ENCODE data around the gene ZBTB20.

ZBTB20 gene

DNA sequence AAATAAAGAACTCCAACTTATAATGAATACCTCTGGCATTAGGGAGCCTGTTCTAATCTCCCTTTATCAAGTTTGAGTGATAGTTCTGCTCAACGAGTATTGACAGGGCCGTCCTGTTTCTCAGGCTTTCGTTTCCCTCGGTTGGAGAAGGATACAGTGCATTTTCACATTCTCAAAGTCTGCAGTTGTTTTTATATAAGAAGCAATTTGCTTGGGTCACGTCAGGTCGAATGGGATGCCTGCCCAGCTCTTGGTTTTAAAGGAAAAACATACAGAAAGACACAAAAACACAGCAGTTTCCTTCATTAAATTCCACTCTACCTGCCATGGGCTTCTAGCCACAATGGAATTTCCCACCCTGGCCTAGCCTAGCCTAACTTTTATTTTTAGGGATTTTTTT, 487.0 kb downstream of the ZBTB20 start:
- DNase-seq: no peak

DNA sequence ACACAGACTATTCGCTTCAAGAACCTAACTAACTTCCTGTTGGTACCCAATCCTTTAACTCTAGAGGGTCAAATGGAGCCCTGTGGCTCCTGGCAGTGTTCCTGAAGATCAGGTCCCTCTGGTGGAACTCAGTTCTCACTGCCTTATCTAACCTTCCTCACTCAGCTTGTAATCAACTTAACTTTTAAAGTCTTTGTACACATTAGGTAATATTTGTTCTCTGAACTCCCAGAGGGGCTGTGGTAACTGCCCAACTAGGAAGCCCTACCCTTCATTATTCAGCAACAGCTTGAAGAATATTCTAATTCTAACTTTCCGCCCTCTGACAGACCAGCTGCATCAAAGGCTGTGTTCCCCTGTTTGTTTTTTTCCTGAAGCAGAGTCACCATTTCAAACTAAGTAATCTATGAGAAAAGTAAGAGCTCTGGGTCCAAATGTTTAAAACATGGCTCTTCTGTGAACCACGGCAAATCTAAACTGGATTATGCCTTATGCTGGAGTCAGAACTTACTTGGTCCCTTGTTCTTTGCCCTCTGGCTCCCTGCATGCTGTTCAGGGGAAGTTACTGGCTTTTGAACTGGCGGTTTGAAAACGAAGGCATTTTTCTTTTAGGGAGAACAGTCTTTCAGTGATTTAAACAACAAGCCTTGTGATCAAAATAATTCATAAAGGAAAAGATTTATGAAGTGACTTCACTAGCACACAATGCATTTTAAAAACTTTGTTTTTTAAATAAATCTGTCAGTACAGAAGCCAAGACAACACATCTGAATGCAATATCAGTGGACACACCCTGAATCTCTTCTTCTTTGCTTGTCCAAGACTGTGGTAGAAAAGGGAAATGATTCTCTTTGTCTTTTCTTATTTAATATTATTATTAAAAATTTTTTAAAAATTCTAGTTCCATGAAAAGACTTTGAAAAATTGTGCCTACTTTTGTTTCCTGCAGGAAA, 487.7 kb downstream of the ZBTB20 start:
- DNase-seq: no peak

GRCh38 chr3:114651555-114651954, 495.5 kb downstream of the ZBTB20 start:
- DNase-seq: no peak

- no peak for DNase-seq
Observed at GRCh38 chr3:114650808-114651207, 496.3 kb downstream of the ZBTB20 start.

DNA sequence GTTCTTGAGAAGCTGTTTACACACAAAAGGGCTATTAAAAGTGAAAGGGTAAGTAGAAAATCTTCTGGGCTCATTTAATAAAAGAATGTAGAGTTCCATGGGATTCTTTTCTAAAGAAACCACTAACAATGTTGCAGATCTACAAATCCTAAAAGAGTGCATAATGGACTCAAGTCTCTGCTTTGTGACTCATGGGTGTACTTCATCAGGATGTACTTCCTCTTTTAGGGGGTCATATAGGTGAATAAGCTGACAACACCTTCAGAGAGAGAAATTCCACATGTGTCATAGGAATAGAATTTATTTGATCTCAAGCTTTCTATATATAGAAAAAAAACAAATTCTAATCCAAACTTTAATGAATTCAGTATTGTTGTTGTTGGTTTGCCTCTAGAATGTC, 497.8 kb downstream of the ZBTB20 start:
- DNase-seq: no peak

- DNase-seq: no peak
Observed at GRCh38 chr3:114646526-114646925, 500.6 kb downstream of the ZBTB20 start.

DNA sequence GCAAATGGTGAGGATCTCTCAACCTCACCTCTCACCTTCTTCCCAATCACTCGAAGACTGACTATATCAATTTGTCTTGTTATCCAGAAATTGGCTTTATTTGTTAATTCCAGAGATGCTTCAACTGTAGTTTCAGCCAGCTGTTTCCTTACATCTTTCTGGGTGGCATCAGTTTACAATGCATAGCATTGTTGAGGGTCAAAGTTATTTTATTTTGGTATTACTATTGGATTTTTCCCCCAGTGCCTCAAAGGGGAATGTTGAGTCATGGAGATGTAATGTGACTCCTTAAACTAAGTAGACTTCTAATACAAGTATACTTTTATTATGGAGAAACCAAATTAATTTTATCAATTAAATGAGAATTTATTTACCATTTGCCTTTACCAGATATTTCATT, 501.7 kb downstream of the ZBTB20 start:
- no peak for DNase-seq

DNA sequence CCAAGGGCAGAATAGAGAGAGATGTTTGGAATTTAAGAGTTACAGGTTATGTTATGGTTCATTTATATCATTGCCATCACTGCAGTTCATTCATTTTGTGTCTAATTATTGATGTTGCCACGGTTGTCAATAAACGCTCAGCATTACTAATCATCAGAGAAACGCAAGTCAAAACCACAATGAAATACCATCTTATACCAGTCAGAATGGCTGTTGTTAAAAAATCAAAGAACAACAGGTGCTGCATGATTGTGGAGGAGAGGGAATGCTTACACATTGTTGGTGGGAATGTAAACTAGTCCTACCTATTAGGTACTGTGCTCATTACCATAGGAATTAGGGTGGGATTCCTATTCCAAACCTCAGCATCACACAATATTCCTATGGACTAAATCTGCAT, 502.7 kb downstream of the ZBTB20 start:
- no peak for DNase-seq

- DNase-seq: no peak
Observed at GRCh38 chr3:114642951-114643741, 503.9 kb downstream of the ZBTB20 start.

- no peak for DNase-seq
Observed at GRCh38 chr3:114640126-114640525, 507.0 kb downstream of the ZBTB20 start.

- DNase-seq: no peak
Observed at GRCh38 chr3:114639171-114639570, 507.9 kb downstream of the ZBTB20 start.

- DNase-seq: no peak
Observed at GRCh38 chr3:114635878-114636277, 511.2 kb downstream of the ZBTB20 start.

- DNase-seq: no peak
Observed at GRCh38 chr3:114634635-114635034, 512.5 kb downstream of the ZBTB20 start.

GRCh38 chr3:114632757-114633424, 514.2 kb downstream of the ZBTB20 start:
- DNase-seq: no peak

DNA sequence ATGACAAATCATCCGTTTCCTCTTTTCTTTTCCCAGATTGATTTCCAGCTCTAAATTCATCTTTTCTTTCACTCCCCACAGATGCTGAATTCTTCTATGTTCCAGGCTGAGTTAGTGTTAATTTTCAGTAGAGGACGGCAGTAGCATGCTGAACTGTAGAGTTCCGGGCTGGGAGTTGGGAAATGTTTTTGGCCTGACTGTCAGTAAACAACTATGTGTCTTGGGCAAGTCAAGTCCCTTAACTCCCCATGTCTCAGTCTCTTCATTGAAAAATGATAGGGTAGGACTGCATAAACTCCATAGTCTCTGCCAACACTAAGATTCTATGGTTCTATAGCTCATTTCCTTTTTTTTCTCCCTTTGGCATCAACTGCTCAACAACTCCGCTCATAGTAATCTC, 519.3 kb downstream of the ZBTB20 start:
- DNase-seq: no peak

DNA sequence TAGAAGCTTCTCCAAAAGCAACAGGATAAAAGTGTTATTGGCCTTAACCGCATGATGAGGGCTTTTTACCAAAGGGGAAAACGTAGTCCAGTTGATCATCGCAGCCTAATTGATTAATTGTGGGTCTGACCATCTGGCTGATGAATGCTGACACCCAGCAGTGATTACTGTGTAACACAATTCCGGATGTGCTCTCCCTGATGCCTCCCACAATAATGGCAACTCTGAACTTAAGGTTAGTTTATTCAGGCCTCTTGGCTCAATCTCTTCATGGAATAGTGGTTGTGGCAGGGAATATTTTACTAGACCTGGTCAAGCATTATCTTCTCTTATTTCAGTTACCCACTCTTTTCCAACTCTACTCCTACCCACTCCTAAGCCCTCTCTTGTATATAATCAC, 520.3 kb downstream of the ZBTB20 start:
- DNase-seq: no peak

DNA sequence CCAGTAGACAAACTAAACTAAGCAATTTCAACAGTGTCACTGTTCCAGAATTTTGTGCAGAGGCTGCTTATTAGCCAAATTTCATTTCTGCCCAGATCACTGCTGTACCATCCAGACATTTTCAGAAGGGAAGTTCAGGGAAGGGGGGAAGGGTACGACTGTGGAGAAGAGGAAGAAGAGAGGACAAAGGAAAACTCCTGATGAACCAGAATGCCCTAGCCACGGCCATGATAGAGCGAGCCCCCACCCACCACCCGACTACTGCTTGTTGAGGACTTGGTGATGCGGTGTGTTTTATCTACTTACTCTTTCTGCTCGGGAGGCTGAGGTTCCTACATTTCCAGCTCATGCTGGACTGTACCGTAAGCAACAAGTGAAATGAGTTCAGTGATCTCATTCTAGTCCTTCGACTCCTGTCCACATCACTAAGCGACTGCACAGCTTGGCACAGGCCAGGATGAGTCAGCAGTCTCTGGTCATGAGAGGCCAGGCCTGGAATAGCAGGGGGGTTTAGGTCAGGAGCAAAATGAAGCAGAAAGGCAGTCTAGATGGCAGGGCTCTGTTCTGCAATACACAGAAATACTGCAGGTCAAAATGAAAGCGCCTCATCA, 522.4 kb downstream of the ZBTB20 start:
- DNase-seq: no peak

DNA sequence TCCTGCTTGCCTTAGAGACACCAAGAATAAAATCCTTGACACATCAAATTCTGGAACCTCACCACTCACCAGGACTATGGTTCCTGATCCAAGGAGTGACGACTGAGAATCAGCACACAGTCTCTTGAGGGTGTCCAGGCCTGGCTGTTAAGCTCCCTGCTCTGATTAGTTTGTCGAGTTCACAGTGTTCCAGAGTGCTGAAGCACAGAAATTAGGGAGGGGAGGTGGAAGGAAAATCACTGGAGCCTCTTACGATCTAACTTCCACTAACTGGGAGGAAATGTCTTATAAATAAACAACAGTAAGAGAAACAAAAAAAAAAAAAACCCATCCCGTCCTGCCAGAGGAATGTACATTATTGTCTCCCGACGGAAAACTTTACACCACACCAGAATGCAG, 523.0 kb downstream of the ZBTB20 start:
- DNase-seq: no peak

DNA sequence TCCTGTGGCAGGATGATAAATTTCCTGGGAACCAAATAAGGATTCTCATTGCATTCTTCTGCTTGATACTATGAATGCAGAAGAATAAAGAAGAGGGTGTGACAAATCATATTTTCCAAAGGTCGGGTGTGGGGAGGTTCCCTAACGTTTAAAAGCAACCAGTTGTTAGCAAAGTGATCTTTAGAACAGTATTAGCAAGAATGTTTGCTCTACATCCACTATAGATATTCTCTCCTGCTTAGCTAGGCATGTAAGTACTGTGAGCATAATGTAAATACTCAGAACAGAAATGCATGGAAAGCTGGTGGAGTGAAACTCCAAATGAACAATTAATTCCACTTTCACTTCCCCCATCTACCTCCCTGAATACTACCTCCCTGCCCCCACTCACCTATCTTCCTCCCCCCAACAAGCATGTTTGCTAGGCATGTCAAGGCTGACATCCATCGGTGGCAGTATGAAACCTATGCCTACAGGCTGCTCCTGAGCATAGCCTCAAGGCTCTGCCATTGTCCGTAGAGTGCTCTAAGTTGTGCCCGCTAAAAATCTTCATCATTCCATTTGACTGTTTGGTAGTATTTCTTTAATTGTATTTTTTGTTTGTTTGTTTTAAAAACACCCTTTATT, 523.6 kb downstream of the ZBTB20 start:
- no peak for DNase-seq

- no peak for DNase-seq
Observed at GRCh38 chr3:114622001-114622400, 525.1 kb downstream of the ZBTB20 start.

GRCh38 chr3:114619771-114620170, 527.3 kb downstream of the ZBTB20 start:
- DNase-seq: no peak

DNA sequence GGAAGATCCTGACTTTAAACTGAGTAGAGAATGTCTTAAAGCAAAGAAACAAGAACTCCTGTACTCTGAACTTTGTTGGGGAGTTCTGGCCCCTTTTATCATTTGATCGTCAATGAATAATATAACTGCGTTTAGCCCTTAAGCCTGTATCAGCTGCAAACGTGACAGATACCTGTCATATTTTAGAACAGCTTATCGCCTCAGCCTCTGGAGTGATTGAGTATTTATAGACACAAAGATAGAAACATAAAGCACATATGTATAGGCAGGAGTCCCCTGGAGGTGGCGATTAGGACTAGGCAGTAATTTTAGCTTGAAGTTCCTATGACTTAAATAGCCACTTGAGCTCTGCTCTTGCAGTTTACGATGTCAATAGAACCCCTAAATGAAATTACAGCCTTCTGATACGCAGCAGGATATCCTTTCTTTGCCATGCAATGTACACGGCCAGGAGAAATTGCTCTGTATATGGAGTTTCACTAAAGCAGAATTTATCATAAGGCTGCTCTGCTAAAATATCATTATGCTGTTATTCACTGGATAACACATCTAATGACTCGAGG, 531.5 kb downstream of the ZBTB20 start:
- DNase-seq: no peak

Data from GF-D8 (cell line).